ENCODE results near the gene ARHGAP26. TPM values are rescaled to one million over a fixed set of nuclear protein-coding genes. Genes with fewer than 3 reads are reported as not detected.

Gene ARHGAP26
- total and polyA plus RNA-seq, 4 donors, result 5.4 to 52.3 (median 30.4) TPM

DNA sequence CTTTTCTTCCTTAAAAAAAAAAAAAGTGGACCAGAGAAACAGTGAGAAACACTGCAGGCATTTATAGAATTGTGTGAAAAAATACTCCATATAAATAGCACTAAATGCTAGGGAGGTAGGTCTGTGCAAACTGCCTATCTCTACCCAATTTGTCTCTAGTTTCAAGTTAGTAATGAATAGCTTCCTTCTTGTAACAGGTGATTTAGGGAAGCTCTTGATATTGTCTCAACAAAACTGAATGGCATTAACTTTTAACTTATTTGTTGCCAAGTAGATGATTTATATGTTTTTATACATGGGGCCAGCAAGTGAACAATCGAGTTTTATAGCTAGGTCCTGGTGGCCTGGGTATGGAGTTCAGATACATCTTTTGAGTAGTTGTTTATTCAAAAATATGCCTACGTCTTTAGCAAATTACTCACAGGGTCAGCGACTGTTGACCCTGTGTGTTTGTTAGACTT lies 349.7 kb downstream of the ARHGAP26 start:
- WGBS, 2 donors, result 88 to 92% methylated on average over 3 of the region's 3 CpGs
- peak in 1 of 3 donors; percentile 41 for DNase-seq
- Histone ChIP-seq H3K4me3 (no peak overlapping the region), H3K27ac (ENCODE audit: low read depth in 1 of 2, low read length in 1 of 2) (no peak overlapping the region), H3K36me3 (ENCODE audit: control insufficient read depth in 4 of 4, insufficient read depth in 4 of 4, low read length in 4 of 4) (no peaks in the 10 kb centered on the region), H3K9ac (ENCODE audit: insufficient read depth in 1 of 2, low read length in 2 of 2) (no peak overlapping the region), H3K27me3 (ENCODE audit: control insufficient read depth in 3 of 3, insufficient read depth in 3 of 3, low read length in 2 of 3) (no peaks in the 10 kb centered on the region), H3K9me3 (ENCODE audit: control insufficient read depth in 4 of 4, insufficient read depth in 3 of 4, low read length in 3 of 4) (no peaks in the 10 kb centered on the region), H3K4me1 (ENCODE audit: control insufficient read depth in 5 of 5, insufficient read depth in 5 of 5, low read length in 5 of 5) (peaks cover 0 to 21% (median 4%) of the 10 kb centered on the region in 5 donors)
- ATAC-seq (ENCODE audit: insufficient read depth, low FRiP score), result no peak
- TF ChIP-seq, protein P1, sequence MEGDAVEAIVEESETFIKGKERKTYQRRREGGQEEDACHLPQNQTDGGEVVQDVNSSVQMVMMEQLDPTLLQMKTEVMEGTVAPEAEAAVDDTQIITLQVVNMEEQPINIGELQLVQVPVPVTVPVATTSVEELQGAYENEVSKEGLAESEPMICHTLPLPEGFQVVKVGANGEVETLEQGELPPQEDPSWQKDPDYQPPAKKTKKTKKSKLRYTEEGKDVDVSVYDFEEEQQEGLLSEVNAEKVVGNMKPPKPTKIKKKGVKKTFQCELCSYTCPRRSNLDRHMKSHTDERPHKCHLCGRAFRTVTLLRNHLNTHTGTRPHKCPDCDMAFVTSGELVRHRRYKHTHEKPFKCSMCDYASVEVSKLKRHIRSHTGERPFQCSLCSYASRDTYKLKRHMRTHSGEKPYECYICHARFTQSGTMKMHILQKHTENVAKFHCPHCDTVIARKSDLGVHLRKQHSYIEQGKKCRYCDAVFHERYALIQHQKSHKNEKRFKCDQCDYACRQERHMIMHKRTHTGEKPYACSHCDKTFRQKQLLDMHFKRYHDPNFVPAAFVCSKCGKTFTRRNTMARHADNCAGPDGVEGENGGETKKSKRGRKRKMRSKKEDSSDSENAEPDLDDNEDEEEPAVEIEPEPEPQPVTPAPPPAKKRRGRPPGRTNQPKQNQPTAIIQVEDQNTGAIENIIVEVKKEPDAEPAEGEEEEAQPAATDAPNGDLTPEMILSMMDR (IDR thresholded peaks at IDR 0.05; ENCODE audit: control extremely low read depth, extremely low read depth), result no peak

DNA sequence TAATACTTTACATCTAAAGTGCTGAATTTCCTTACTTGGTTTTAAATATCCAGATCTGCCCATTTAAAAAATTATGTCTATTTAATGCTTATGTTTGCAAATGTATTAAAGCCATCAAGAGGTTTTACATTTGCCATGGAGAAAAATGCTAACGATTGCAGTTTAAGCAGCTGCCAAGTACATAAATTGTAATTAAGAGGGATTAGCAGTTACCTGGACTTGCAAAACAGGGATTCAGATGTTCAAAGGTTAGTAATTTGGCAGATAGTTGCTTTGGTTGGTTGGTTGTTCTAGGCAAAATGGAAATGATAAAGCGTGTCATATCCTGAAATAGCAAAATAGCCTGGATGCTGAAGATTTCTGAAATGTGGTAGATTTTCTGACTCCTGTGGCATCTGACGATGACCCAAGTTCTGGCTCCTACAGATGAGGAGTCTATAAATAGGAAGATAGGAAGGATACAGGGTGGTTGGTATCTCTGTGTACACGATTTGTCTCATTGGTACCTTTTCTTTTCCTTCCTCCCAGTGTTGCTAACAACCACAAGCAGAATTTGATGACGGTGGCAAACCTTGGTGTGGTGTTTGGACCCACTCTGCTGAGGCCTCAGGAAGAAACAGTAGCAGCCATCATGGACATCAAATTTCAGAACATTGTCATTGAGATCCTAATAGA lies 350.4 kb downstream of the ARHGAP26 start:
- DNase-seq (no peak), ATAC-seq (ENCODE audit: insufficient read depth, low FRiP score) (no peak)
- H3K4me1 ChIP-seq (ENCODE audit: control insufficient read depth in 5 of 5, insufficient read depth in 5 of 5, low read length in 5 of 5), result peaks cover 0 to 28% (median 11%) of the 10 kb centered on the region in 5 donors
- TF ChIP-seq, protein P1 (IDR thresholded peaks at IDR 0.05; ENCODE audit: control extremely low read depth, extremely low read depth), result no peak
- no peak overlapping the region for H3K27ac ChIP-seq (ENCODE audit: low read depth in 1 of 2, low read length in 1 of 2)
- no peaks in the 10 kb centered on the region for H3K27me3 ChIP-seq (ENCODE audit: control insufficient read depth in 3 of 3, insufficient read depth in 3 of 3, low read length in 2 of 3)
- H3K9ac ChIP-seq (ENCODE audit: insufficient read depth in 1 of 2, low read length in 2 of 2), result no peak overlapping the region
- 76 to 88% methylated on average over 5 of the region's 5 CpGs for WGBS, 2 donors
- H3K36me3 ChIP-seq (ENCODE audit: control insufficient read depth in 4 of 4, insufficient read depth in 4 of 4, low read length in 4 of 4), result no peaks in the 10 kb centered on the region
- H3K9me3 ChIP-seq (ENCODE audit: control insufficient read depth in 4 of 4, insufficient read depth in 3 of 4, low read length in 3 of 4), result no peaks in the 10 kb centered on the region
- no peak overlapping the region for H3K4me3 ChIP-seq

DNA sequence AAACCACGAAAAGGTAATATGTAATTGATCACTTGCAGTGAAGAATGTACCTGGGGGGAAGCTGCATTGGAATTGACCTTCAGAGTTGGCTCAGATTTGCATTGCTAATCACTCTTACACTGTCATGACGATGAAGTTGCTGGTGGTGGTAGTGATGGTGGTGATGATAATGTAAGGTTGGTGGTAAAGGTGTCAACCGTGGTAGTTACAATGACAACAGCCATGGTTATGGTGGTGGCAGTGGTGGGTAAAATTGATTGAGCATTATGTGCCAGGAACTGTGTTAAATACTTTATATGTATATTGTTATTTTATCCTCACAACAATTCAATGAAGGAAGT lies 350.9 kb downstream of the ARHGAP26 start:
- Histone ChIP-seq H3K4me1 (ENCODE audit: control insufficient read depth in 5 of 5, insufficient read depth in 5 of 5, low read length in 5 of 5) (peaks cover 0 to 33% (median 15%) of the 10 kb centered on the region in 5 donors), H3K9me3 (ENCODE audit: control insufficient read depth in 4 of 4, insufficient read depth in 3 of 4, low read length in 3 of 4) (no peaks in the 10 kb centered on the region), H3K27ac (ENCODE audit: low read depth in 1 of 2, low read length in 1 of 2) (no peak overlapping the region), H3K36me3 (ENCODE audit: control insufficient read depth in 4 of 4, insufficient read depth in 4 of 4, low read length in 4 of 4) (no peaks in the 10 kb centered on the region), H3K9ac (ENCODE audit: insufficient read depth in 1 of 2, low read length in 2 of 2) (no peak overlapping the region), H3K27me3 (ENCODE audit: control insufficient read depth in 3 of 3, insufficient read depth in 3 of 3, low read length in 2 of 3) (no peaks in the 10 kb centered on the region), H3K4me3 (no peak overlapping the region)
- no peak for DNase-seq
- TF ChIP-seq, protein P1 (IDR thresholded peaks at IDR 0.05; ENCODE audit: control extremely low read depth, extremely low read depth), result no peak
- WGBS, 2 donors, result 76 to 91% methylated on average over 3 of the region's 3 CpGs
- ATAC-seq (ENCODE audit: insufficient read depth, low FRiP score), result no peak

DNA sequence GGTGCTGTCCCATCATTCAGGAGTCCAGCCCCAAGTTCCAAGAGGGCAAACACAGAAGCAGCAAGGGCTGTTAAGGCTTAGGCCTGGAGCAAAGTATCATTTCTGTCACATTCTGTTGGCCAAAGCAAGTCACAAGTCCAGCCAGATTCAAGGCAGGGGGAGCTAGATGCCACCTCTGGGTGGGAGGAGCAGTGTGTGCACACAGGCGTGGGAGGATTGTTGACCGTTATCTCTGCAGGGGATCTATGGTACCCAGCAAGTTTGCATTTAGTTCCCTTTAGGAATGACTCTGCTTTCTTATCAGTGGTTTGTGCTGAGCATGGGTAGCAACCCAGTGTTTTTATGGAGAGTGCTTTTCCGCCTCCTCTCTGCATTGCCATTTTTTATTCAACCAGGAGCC lies 354.4 kb downstream of the ARHGAP26 start:
- Histone ChIP-seq H3K9me3 (ENCODE audit: control insufficient read depth in 4 of 4, insufficient read depth in 3 of 4, low read length in 3 of 4) (no peaks in the 10 kb centered on the region), H3K27me3 (ENCODE audit: control insufficient read depth in 3 of 3, insufficient read depth in 3 of 3, low read length in 2 of 3) (no peaks in the 10 kb centered on the region), H3K27ac (ENCODE audit: low read depth in 1 of 2, low read length in 1 of 2) (no peak overlapping the region), H3K4me1 (ENCODE audit: control insufficient read depth in 5 of 5, insufficient read depth in 5 of 5, low read length in 5 of 5) (peaks cover 0 to 42% (median 26%) of the 10 kb centered on the region in 5 donors), H3K9ac (ENCODE audit: insufficient read depth in 1 of 2, low read length in 2 of 2) (no peak overlapping the region), H3K4me3 (no peak overlapping the region), H3K36me3 (ENCODE audit: control insufficient read depth in 4 of 4, insufficient read depth in 4 of 4, low read length in 4 of 4) (no peaks in the 10 kb centered on the region)
- no peak for ATAC-seq (ENCODE audit: insufficient read depth, low FRiP score)
- TF ChIP-seq, protein P1 (IDR thresholded peaks at IDR 0.05; ENCODE audit: control extremely low read depth, extremely low read depth), result no peak
- WGBS, 2 donors, result 30 to 77% methylated on average over 3 of the region's 3 CpGs
- no peak for DNase-seq

Data from lung (tissue), 12 donors.